Left lung (tissue), 10 donors: ENCODE results near the gene POLDIP3. TPM values are rescaled to one million over a fixed set of nuclear protein-coding genes. Genes with fewer than 3 reads are reported as not detected.
"Not testable (repeated sequence)": the region's sequence is repeated elsewhere in the genome, so short reads cannot be mapped to it uniquely, and the experiment has no call there.

Experiments used
- ATAC-seq: fragments of 200-7000 bp; cut with Tn5 transposase; one replicate; pipeline ENCODE4 v1.9.1; 2020; ENCODE audit warnings: moderate library complexity
- DNase-seq, 4 donors: peaks; one replicate each; pipeline ENCODE4 v3.0.0-alpha.2; 2013 to 2020
- H3K27ac ChIP-seq, 2 donors: fragments of 200-600 bp; sonication (generic) in 1 of 2; one replicate each; pipeline versions ENCODE4 v1.5.0 to v1.8.0; 2020 to 2021
- H3K27me3 ChIP-seq, 2 donors: fragments of 200-600 bp; sonication (generic) in 1 of 2; one replicate each; pipeline versions ENCODE4 v1.5.0 to v1.8.0; 2020 to 2021
- H3K36me3 ChIP-seq, 2 donors: fragments of 200-600 bp; sonication (generic) in 1 of 2; one replicate each; pipeline versions ENCODE4 v1.5.0 to v1.8.0; 2020 to 2021
- H3K4me1 ChIP-seq, 2 donors: fragments of 200-600 bp; one replicate each; pipeline ENCODE4 v1.8.0; 2021
- H3K4me3 ChIP-seq, 2 donors: fragments of 200-600 bp; sonication (generic) in 1 of 2; one replicate each; pipeline versions ENCODE4 v1.5.0 to v1.8.0; 2020 to 2021; ENCODE audit warnings: mild to moderate bottlenecking in 1 of 2
- H3K9me3 ChIP-seq, 2 donors: fragments of 200-600 bp; sonication (generic) in 1 of 2; one replicate each; pipeline versions ENCODE4 v1.5.0 to v1.8.0; 2020 to 2021
- intact Hi-C, 2 donors: fragments of 100-400 bp; cut with DNase I; formaldehyde crosslinking; loops; one replicate each; pipeline versions ENCODE4 v1.11.2 to v1.14.2; 2022
- polyA plus RNA-seq, 6 donors: library from polyadenylated mRNA; unstranded; fragments of 120-200 nt; gene quantifications; one replicate each; pipeline ENCODE4 v1.2.1, GENCODE V29; 2013; ENCODE audit not compliant: insufficient read length in 6 of 6
- total RNA-seq, 2 donors: library from RNA; stranded (reverse); fragmentation: NEBNext Ultra II Directional; extraction: Animal tissue kit (Norgen Biotek cat#: 25700); gene quantifications; one replicate each; pipeline ENCODE4 v1.2.1, GENCODE V29; 2021
- TF ChIP-seq, protein P1 (sequence below), 2 donors: fragments of 200-600 bp; sonication (generic) in 1 of 2; IDR thresholded peaks; one replicate each; pipeline versions ENCODE4 v1.5.0 to v1.8.0; 2021; ENCODE audit warnings: antibody characterized with exemption in 2 of 2
- donor health status: DM: no; HTN: yes; CAD: no.
- donor health status: DM: no; HTN: no; CAD: no.

POLDIP3 gene
- total and polyA plus RNA-seq, 8 donors, result 56.6 to 126 (median 108) TPM

DNA sequence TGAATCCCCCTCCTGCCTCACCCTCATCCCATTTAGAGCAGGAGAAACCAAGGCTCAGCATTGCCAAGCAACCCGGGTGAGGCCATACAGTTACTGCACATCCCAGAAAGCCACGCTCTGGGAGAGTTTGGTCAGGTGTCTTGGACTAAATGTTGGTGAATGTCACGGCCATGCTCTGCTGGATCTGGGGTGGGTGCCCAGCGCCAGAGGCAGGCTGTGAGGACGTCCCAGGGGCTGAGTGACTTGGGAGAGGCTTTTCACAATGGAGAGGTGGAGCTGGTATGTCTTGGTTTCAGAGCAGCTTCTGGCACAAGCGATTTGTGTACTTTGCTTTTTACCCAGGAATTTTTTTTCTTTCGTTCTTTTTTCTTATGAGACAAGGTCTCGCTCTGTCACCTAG lies 54.3 kb downstream of the POLDIP3 start:
- Histone ChIP-seq H3K36me3 (no peaks in the 10 kb centered on the region), H3K4me1 (no peaks in the 10 kb centered on the region), H3K27ac (no peak overlapping the region), H3K4me3 (no peak overlapping the region), H3K9me3 (no peaks in the 10 kb centered on the region), H3K27me3 (no peaks in the 10 kb centered on the region)
- intact Hi-C loops, result no loop called here
- no peak for ATAC-seq
- TF ChIP-seq, protein P1, sequence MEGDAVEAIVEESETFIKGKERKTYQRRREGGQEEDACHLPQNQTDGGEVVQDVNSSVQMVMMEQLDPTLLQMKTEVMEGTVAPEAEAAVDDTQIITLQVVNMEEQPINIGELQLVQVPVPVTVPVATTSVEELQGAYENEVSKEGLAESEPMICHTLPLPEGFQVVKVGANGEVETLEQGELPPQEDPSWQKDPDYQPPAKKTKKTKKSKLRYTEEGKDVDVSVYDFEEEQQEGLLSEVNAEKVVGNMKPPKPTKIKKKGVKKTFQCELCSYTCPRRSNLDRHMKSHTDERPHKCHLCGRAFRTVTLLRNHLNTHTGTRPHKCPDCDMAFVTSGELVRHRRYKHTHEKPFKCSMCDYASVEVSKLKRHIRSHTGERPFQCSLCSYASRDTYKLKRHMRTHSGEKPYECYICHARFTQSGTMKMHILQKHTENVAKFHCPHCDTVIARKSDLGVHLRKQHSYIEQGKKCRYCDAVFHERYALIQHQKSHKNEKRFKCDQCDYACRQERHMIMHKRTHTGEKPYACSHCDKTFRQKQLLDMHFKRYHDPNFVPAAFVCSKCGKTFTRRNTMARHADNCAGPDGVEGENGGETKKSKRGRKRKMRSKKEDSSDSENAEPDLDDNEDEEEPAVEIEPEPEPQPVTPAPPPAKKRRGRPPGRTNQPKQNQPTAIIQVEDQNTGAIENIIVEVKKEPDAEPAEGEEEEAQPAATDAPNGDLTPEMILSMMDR (IDR thresholded peaks at IDR 0.05), result no peak
- no peak for DNase-seq

DNA sequence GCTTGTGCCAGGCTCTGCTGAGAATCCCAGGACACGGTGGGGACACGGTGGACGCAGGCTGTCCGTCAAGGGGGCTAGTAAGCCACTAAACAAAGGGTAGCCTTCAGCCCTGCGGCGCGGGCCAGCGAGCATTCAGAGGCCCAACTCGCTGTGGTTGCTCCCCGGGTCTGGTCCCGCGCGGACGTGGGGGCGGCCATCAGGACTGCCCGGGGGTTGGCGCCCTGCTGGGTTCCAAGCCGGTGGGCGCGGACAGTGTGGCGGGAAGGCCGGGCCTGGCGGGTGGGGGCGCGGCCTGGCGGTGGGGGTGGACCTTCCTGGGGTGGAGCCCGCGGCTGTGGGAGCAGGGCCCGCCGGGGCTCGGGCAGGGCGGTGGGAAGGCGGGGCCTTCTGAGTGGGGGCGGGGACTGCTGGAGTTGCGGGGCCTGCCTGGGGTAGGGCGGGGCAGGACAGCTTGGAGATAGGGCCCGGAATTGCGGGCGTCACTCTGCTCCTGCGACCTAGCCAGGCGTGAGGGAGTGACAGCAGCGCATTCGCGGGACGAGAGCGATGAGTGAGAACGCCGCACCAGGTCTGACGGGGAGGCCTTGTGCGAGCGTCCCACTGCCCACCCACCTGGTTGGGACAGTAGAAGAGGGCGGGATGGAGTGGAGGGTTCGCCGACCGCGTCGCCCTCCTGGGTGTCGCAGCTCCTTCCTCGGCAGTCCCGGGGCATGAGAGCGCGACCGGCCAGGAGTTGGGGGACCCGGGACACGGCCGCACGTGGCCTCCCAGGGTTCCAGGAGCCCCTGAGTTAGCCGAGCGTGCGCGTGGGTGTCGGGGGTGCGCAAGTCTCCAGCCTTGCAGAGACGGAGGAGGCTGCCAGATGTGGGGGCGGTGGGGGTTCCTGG lies 61.0 kb downstream of the POLDIP3 start, which contains the start of gene SERHL2:
Gene SERHL2, plus strand, starts transcription at position 482 of the 887 bp plus-strand sequence. Its CDS starts 65 bp downstream, at position 547.
- H3K4me1 ChIP-seq, result peaks cover 3 to 11% of the 10 kb centered on the region in 2 donors
- ATAC-seq (peak; percentile 99), DNase-seq (peak; percentile 79 to 98 (median 94))
- H3K9me3 ChIP-seq, result peaks cover 0 to 1% of the 10 kb centered on the region in 2 donors
- H3K36me3 ChIP-seq, result no peaks in the 10 kb centered on the region
- intact Hi-C loops, result no loop called here
- no peak within 1 kb of the TSS for H3K27ac ChIP-seq
- H3K27me3 ChIP-seq, result peaks cover 0 to 17% of the 10 kb centered on the region in 2 donors
- H3K4me3 ChIP-seq, result peak within 1 kb of the TSS; percentile 38 to 63
- TF ChIP-seq, protein P1 (IDR thresholded peaks at IDR 0.05), result no peak

DNA sequence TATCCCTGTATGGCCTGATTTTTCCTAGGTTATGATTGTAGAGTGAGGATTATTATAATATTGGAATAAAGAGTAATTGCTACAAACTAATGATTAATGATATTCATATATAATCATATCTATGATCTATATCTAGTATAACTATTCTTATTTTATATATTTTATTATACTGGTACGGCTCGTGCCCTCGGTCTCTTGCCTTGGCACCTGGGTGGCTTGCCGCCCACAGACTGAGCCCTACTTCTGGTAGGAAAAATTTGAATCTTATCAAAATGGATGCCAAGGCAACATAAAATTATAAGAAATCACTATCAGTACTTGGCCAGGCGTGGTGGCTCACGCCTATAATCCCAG lies 62.4 kb downstream of the POLDIP3 start:
- DNase-seq, H3K36me3 ChIP-seq, H3K9me3 ChIP-seq, intact Hi-C loops, ATAC-seq, H3K27ac ChIP-seq, H3K4me3 ChIP-seq: not testable (repeated sequence)
- H3K27me3 ChIP-seq, result peaks cover 0 to 25% of the 10 kb centered on the region in 2 donors
- peaks cover 3 to 11% of the 10 kb centered on the region in 2 donors for H3K4me1 ChIP-seq
- TF ChIP-seq, protein P1 (IDR thresholded peaks at IDR 0.05), result peak in 1 of 2 donors; percentile 15

DNA sequence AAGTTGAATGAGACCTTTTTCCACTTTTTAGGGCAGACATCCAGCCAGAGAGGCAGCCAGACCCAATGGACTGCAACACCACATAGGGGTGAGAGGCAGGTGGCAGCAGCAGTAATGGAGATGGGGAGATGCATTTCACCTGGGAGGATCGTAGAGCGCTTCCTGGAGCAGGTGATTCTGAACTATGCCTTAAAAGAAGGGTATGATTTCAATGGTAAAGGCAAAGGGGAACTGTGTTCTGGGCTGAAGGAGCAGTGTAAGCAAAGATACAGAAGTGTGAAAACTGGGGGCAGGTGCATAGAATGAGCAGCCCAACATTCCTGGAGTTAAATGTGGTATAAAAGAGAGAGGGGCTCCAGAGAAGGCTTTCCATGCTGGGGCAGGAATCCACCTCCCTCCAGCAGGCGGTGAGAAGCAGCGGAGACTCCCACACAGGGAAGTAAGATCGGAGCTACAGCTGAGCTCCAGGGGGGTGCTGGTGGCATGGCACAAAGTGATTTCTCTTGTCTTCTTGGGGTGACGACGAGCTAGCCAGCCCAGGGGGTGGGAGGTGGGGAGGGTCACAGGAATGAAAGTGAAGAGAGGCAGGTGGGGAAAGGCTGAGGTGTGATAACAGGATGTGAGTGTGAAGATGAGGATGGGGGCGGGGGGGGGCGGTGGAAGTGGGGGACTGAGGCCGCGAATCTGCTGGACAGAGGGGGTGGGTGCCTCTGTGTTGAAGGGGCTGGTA lies 65.2 kb downstream of the POLDIP3 start:
- ATAC-seq (no peak), DNase-seq (peak in 1 of 4 donors; percentile 58)
- Histone ChIP-seq H3K27ac (no peak overlapping the region), H3K4me1 (peaks cover 3 to 11% of the 10 kb centered on the region in 2 donors), H3K9me3 (peaks cover 0 to 1% of the 10 kb centered on the region in 2 donors), H3K27me3 (peaks cover 0 to 23% of the 10 kb centered on the region in 2 donors), H3K36me3 (no peaks in the 10 kb centered on the region), H3K4me3 (no peak overlapping the region)
- TF ChIP-seq, protein P1 (IDR thresholded peaks at IDR 0.05), result no peak
- intact Hi-C loops, result no loop called here
